Stimulated activated CD8-positive, alpha-beta memory T cell treated with anti-CD3 and anti-CD28 coated beads, Interleukin-4, amount 100 ng/mL, for 24 hours (primary cell): Measurements from ENCODE around the gene CAPZA1.
A peak's percentile ranks its signal among the peaks of the same experiment; 100 is the strongest.
"Not testable (repeated sequence)": the region's sequence is repeated elsewhere in the genome, so short reads cannot be mapped to it uniquely, and the experiment has no call there.

Source experiments
- DNase-seq: peaks from one replicate; pipeline ENCODE4 v3.0.0-alpha.2; 2020; ENCODE audit warnings: low read depth

The CAPZA1 gene

GRCh38 chr1:112619518-112620376 lies at the start of gene CAPZA1:
TSS of gene CAPZA1 (plus strand) at chr1:112619832. CDS start at chr1:112619845, 13 bp downstream.
- peak; percentile 81 for DNase-seq

GRCh38 chr1:112575154-112575804 lies 44.4 kb upstream of the CAPZA1 start:
- no peak for DNase-seq

- DNase-seq = no peak
Observed at GRCh38 chr1:112576240-112576639, 43.4 kb upstream of the CAPZA1 start.

GRCh38 chr1:112579801-112580510 lies 39.7 kb upstream of the CAPZA1 start:
- DNase-seq = no peak

- DNase-seq = no peak
Observed at GRCh38 chr1:112581586-112582192, 37.9 kb upstream of the CAPZA1 start.

GRCh38 chr1:112583366-112583765 lies 36.3 kb upstream of the CAPZA1 start:
- DNase-seq = no peak

- no peak for DNase-seq
Observed at GRCh38 chr1:112589766-112590165, 29.9 kb upstream of the CAPZA1 start.

- DNase-seq = no peak
Observed at GRCh38 chr1:112594208-112594876, 25.3 kb upstream of the CAPZA1 start.

GRCh38 chr1:112599477-112599876 lies 20.2 kb upstream of the CAPZA1 start:
- DNase-seq = no peak

GRCh38 chr1:112603012-112603411 lies 16.6 kb upstream of the CAPZA1 start:
- no peak for DNase-seq

- DNase-seq = no peak
Observed at GRCh38 chr1:112603541-112603940, 16.1 kb upstream of the CAPZA1 start.

- DNase-seq = no peak
Observed at GRCh38 chr1:112605633-112606327, 13.9 kb upstream of the CAPZA1 start.

GRCh38 chr1:112614460-112615065 lies 5.1 kb upstream of the CAPZA1 start:
- DNase-seq = no peak

GRCh38 chr1:112618114-112618720 lies 1.4 kb upstream of the CAPZA1 start:
- DNase-seq = no peak

GRCh38 chr1:112618721-112619517 lies 713 bp upstream of the CAPZA1 start, which contains the start of gene ST7L:
TSS of gene ST7L (minus strand) at chr1:112619141. CDS start at chr1:112619113, 28 bp downstream.
- DNase-seq = peak; percentile 24

GRCh38 chr1:112620377-112620695 lies 704 bp downstream of the CAPZA1 start:
- no peak for DNase-seq

- DNase-seq = not testable (repeated sequence)
Observed at GRCh38 chr1:112624493-112624892, 4.9 kb downstream of the CAPZA1 start.

GRCh38 chr1:112625696-112626095 lies 6.1 kb downstream of the CAPZA1 start:
- no peak for DNase-seq

GRCh38 chr1:112626193-112626592 lies 6.6 kb downstream of the CAPZA1 start:
- DNase-seq = no peak
